ENCODE data around the gene PLCG1.

Gene PLCG1

DNA sequence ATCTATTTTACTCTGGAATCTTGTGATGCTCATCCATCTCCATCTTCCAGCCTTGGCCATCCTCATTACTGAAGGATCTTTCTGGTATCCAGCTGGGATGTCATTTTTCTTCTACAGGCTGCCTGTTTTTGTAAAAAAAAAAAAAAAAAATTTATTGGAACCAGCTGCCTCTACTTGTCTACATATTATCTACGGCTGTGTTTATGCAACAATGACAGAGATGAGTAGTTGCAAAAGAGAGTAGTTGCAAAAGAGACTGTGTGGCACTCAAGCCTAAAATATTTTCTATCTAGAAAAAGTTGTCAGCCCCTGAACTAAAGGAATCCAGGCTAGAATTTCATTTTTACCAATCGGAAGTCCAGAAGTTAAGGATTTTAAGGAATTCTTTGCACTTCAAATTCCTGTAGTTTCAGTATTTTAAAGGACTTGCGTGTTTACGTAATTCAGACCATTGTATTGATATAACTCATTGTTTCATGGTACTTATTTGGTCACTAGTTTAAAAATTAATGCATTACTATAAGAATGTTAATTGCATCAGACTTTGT is 38.6 kb upstream of the PLCG1 start:
- in situ Hi-C loops (cut with HindIII; ENCODE audit: low sequenced_read_pairs), result no loop called here
- no peak overlapping the region for H3K4me3 ChIP-seq (ENCODE audit: low read depth, low read length)
- TF ChIP-seq CTCF (IDR thresholded peaks at IDR 0.05; ENCODE audit: low read depth, low read length), result no peak
- DNase-seq (ENCODE audit: low read depth, low spot score), result no peak

- in situ Hi-C loops (cut with HindIII; ENCODE audit: low sequenced_read_pairs), result no loop called here
- H3K4me3 ChIP-seq (ENCODE audit: low read depth, low read length), result no peak overlapping the region
- no peak for DNase-seq (ENCODE audit: low read depth, low spot score)
- TF ChIP-seq CTCF (IDR thresholded peaks at IDR 0.05; ENCODE audit: low read depth, low read length), result no peak
These were observed 37.3 kb upstream of the PLCG1 start for GRCh38 chr20:41100001-41100480.

GRCh38 chr20:41101660-41102059 is 35.7 kb upstream of the PLCG1 start:
- no peak overlapping the region for H3K4me3 ChIP-seq (ENCODE audit: low read depth, low read length)
- no peak for DNase-seq (ENCODE audit: low read depth, low spot score)
- in situ Hi-C loops (cut with HindIII; ENCODE audit: low sequenced_read_pairs), result no loop called here
- no peak for TF ChIP-seq CTCF (IDR thresholded peaks at IDR 0.05; ENCODE audit: low read depth, low read length)

GRCh38 chr20:41108531-41108930 is 28.8 kb upstream of the PLCG1 start:
- no peak for TF ChIP-seq CTCF (IDR thresholded peaks at IDR 0.05; ENCODE audit: low read depth, low read length)
- H3K4me3 ChIP-seq (ENCODE audit: low read depth, low read length), result no peak overlapping the region
- no peak for DNase-seq (ENCODE audit: low read depth, low spot score)
- in situ Hi-C loops (cut with HindIII; ENCODE audit: low sequenced_read_pairs), result no loop called here

DNA sequence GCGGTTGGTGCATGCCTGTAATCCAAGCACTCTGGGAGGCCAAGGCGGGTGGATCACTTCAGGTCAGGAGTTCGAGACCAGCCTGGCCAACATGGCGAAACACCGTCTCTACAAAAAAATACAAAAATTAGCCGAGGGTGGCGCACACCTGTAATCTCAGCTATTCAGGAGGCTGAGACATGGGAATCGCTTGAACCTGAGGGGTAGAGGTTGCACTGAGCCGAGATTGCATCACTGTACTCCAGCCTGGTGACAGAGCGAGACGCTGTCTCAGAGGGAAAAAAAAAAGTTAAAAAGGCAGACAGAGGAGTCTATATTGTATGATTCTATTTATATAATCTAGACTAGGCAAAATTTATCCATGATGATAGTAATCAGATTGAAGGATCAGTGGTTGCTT is 27.3 kb upstream of the PLCG1 start:
- in situ Hi-C loops (cut with HindIII; ENCODE audit: low sequenced_read_pairs), result no loop called here
- TF ChIP-seq CTCF (IDR thresholded peaks at IDR 0.05; ENCODE audit: low read depth, low read length), result no peak
- no peak for DNase-seq (ENCODE audit: low read depth, low spot score)
- H3K4me3 ChIP-seq (ENCODE audit: low read depth, low read length), result no peak overlapping the region

DNA sequence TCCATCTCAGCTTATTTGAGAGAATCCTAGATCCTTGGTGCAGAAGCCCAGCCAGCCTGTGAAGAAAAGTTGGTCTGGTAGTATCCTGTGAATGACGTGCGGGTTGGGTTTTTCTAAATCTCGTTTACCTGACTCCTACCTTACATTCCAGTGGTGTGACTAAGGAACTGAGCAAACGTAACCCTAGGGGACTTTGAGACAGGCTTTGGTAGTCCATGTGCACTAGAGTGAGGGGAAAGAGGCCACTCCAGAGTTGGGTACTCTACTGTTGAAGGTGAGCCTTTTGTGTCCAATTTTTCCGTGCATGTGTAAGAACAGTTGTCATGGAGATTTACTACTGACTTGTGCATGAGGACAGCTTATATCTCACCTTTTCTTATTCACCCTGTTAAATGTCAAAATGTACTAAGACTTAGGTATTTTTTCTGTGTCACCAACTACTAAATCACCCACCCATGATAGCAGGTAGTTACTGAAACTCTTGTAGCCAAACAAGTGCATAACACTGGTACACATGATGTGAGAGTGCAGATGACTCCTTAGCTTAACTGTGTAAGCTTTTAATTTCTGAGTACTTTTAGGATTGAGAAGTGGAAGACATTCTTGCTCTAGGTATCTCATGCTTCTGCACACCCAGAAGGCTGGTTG is 26.3 kb upstream of the PLCG1 start:
- DNase-seq (ENCODE audit: low read depth, low spot score), result no peak
- in situ Hi-C loops (cut with HindIII; ENCODE audit: low sequenced_read_pairs), result no loop called here

More for the DNA sequence above, 26.3 kb upstream of the PLCG1 start:
- no peak overlapping the region for H3K4me3 ChIP-seq (ENCODE audit: low read depth, low read length)
- no peak for TF ChIP-seq CTCF (IDR thresholded peaks at IDR 0.05; ENCODE audit: low read depth, low read length)
